Measurements from ENCODE around the gene FGD6. TPM values are rescaled to one million over a fixed set of nuclear protein-coding genes. Genes with fewer than 3 reads are reported as not detected.
"Not testable (repeated sequence)": the region's sequence is repeated elsewhere in the genome, so short reads cannot be mapped to it uniquely, and the experiment has no call there.

The FGD6 gene
- total RNA-seq, 5 donors from 2014 or later (not counting 1 experiment from before 2014, with no cell fraction given): 0.55 to 1.9 (median 0.70) TPM

DNA sequence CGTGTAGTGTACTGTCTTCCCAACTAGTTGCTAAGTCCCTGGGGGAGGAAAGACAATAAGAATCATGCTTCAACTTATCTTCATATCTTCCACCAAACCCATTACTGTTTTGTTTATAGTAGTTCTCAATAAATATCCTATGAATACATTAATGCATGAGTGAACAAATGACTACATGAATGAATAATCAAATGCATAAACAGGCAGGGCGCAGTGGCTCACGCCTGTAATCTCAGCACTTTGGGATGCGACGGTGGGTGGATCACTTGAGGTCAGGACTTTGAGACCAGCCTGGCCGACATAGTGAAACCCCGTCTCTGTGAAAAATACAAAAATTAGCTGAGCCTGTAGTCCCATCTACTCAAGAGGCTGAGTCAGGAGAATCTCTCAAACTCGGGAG, 111.7 kb downstream of the FGD6 start:
- ChIA-PET POLR2A (interaction anchor here in 1 of 2 donors (0.6 kb wide), 1 partner anchor 780 kb away, joined by 3 read pairs; no protein-coding TSS in a partner anchor), CTCF (no interaction called here)
- no peaks in the 10 kb centered on the region for H3K27me3 ChIP-seq (replicated peaks in 1 of 2; ENCODE audit: control insufficient read depth in 2 of 2, extremely low read depth in 1 of 2, insufficient read depth in 2 of 2, low read length in 1 of 2)
- Mint-ChIP-seq H3K4me1 (peaks cover 0 to 11% (median 8%) of the 10 kb centered on the region in 3 donors), H3K27me3 (no peaks in the 10 kb centered on the region), H3K9me3 (no peaks in the 10 kb centered on the region), H3K27ac (no peak overlapping the region), H3K36me3 (no peaks in the 10 kb centered on the region), H3K4me3 (no peak overlapping the region)
- H3K4me1 ChIP-seq (ENCODE audit: control insufficient read depth in 1 of 2, extremely low read depth in 1 of 2, insufficient read depth in 2 of 2, low read length in 2 of 2): no peaks in the 10 kb centered on the region
- WGBS (ENCODE audit: insufficient coverage): 67% methylated on average over 4 of the region's 8 CpGs
- no peak for ATAC-seq (replicated peaks in 1 of 4)
- H3K4me3 ChIP-seq (ENCODE audit: control insufficient read depth in 1 of 2, extremely low read depth in 1 of 2, low read length in 1 of 2): no peak overlapping the region
- H3K27ac ChIP-seq (ENCODE audit: low read length): no peak overlapping the region
- DNase-seq: no peak
- no peaks in the 10 kb centered on the region for H3K36me3 ChIP-seq (ENCODE audit: control insufficient read depth in 2 of 2, extremely low read depth in 1 of 2, insufficient read depth in 1 of 2, low read length in 1 of 2)
- H3K9me3 ChIP-seq: no peaks in the 10 kb centered on the region

DNA sequence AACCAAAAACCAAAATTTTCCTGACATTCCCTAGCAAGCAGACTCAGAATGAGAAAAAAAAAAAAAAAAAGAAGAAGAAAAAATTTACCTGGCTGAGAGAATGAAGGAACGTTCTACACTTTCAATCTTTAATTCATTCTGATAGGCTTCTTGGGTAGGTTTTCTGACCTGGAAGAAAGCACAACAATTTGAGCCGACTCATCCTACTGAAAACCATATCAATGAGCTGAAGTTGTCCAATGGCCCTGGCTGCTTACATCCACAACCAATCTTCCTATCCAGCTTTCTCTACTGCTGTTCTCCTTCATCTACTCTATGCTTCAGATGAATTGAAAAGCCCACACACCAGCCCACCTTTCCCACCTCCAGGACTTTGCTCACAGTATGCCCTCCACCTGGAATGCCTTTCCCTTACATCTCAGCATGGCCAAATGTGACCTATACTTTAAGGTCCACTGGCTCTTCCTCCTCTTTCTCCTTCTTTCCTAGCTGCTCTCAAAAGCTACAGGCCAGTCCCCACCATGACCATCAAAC, 112.3 kb downstream of the FGD6 start:
- ChIA-PET POLR2A (no interaction called here), CTCF (no interaction called here)
- no peaks in the 10 kb centered on the region for H3K27me3 ChIP-seq (replicated peaks in 1 of 2; ENCODE audit: control insufficient read depth in 2 of 2, extremely low read depth in 1 of 2, insufficient read depth in 2 of 2, low read length in 1 of 2)
- H3K36me3 ChIP-seq (ENCODE audit: control insufficient read depth in 2 of 2, extremely low read depth in 1 of 2, insufficient read depth in 1 of 2, low read length in 1 of 2): no peaks in the 10 kb centered on the region
- Mint-ChIP-seq H3K4me1 (peaks cover 0 to 11% (median 8%) of the 10 kb centered on the region in 3 donors), H3K27me3 (no peaks in the 10 kb centered on the region), H3K4me3 (no peak overlapping the region), H3K9me3 (no peaks in the 10 kb centered on the region), H3K27ac (no peak overlapping the region), H3K36me3 (no peaks in the 10 kb centered on the region)
- whole genome bisulfite sequencing (ENCODE audit: insufficient coverage): no CpG with 5 or more reads among the region's 2 CpGs
- no peaks in the 10 kb centered on the region for H3K4me1 ChIP-seq (ENCODE audit: control insufficient read depth in 1 of 2, extremely low read depth in 1 of 2, insufficient read depth in 2 of 2, low read length in 2 of 2)
- H3K9me3 ChIP-seq: no peaks in the 10 kb centered on the region
- ATAC-seq (replicated peaks in 1 of 4): no peak
- H3K4me3 ChIP-seq (ENCODE audit: control insufficient read depth in 1 of 2, extremely low read depth in 1 of 2, low read length in 1 of 2): no peak overlapping the region
- no peak overlapping the region for H3K27ac ChIP-seq (ENCODE audit: low read length)
- DNase-seq: no peak

GRCh38 chr12:95102916-95103671, 114.2 kb downstream of the FGD6 start:
- 0% methylated on average over 1 of the region's 8 CpGs for WGBS (ENCODE audit: insufficient coverage)
- DNase-seq: peak in 1 of 35 experiments; percentile 9
- no peaks in the 10 kb centered on the region for H3K27me3 Mint-ChIP-seq
- Histone ChIP-seq H3K9me3 (no peaks in the 10 kb centered on the region), H3K4me1 (ENCODE audit: control insufficient read depth in 1 of 2, extremely low read depth in 1 of 2, insufficient read depth in 2 of 2, low read length in 2 of 2) (no peaks in the 10 kb centered on the region), H3K36me3 (ENCODE audit: control insufficient read depth in 2 of 2, extremely low read depth in 1 of 2, insufficient read depth in 1 of 2, low read length in 1 of 2) (no peaks in the 10 kb centered on the region), H3K4me3 (ENCODE audit: control insufficient read depth in 1 of 2, extremely low read depth in 1 of 2, low read length in 1 of 2) (no peak overlapping the region), H3K27ac (ENCODE audit: low read length) (no peak overlapping the region), H3K27me3 (replicated peaks in 1 of 2; ENCODE audit: control insufficient read depth in 2 of 2, extremely low read depth in 1 of 2, insufficient read depth in 2 of 2, low read length in 1 of 2) (no peaks in the 10 kb centered on the region)
- no peaks in the 10 kb centered on the region for H3K9me3 Mint-ChIP-seq
- ATAC-seq (replicated peaks in 1 of 4): peak; percentile 47 to 95 (median 83)
- H3K27ac Mint-ChIP-seq: peak overlapping the region; percentile 63 to 74
- ChIA-PET CTCF (no interaction called here), POLR2A (no interaction called here)
- H3K4me1 Mint-ChIP-seq: peaks cover 0 to 11% (median 8%) of the 10 kb centered on the region in 3 donors
- peak overlapping the region in 1 of 3 donors; percentile 4 for H3K4me3 Mint-ChIP-seq
- H3K36me3 Mint-ChIP-seq: no peaks in the 10 kb centered on the region

- CTCF ChIA-PET: interaction anchor here in 1 of 2 donors (0.7 kb wide), 1 partner anchor 35 kb away, joined by 4 read pairs; no protein-coding TSS in a partner anchor
- WGBS (ENCODE audit: insufficient coverage): 82% methylated on average over 4 of the region's 5 CpGs
Observed at GRCh38 chr12:95101957-95102356, 115.3 kb downstream of the FGD6 start.

GRCh38 chr12:95100264-95101190, 116.7 kb downstream of the FGD6 start:
- H3K27ac ChIP-seq (ENCODE audit: low read length): no peak overlapping the region
- Mint-ChIP-seq H3K36me3 (no peaks in the 10 kb centered on the region), H3K4me3 (no peak overlapping the region), H3K4me1 (peaks cover 0 to 11% (median 8%) of the 10 kb centered on the region in 3 donors), H3K27me3 (no peaks in the 10 kb centered on the region), H3K27ac (no peak overlapping the region), H3K9me3 (no peaks in the 10 kb centered on the region)
- H3K4me3 ChIP-seq (ENCODE audit: control insufficient read depth in 1 of 2, extremely low read depth in 1 of 2, low read length in 1 of 2): no peak overlapping the region
- no peaks in the 10 kb centered on the region for H3K9me3 ChIP-seq
- no peak for DNase-seq
- no peaks in the 10 kb centered on the region for H3K4me1 ChIP-seq (ENCODE audit: control insufficient read depth in 1 of 2, extremely low read depth in 1 of 2, insufficient read depth in 2 of 2, low read length in 2 of 2)
- CTCF ChIA-PET: no interaction called here
- H3K27me3 ChIP-seq (replicated peaks in 1 of 2; ENCODE audit: control insufficient read depth in 2 of 2, extremely low read depth in 1 of 2, insufficient read depth in 2 of 2, low read length in 1 of 2): no peaks in the 10 kb centered on the region
- POLR2A ChIA-PET: interaction anchor here in 1 of 2 donors (0.5 kb wide), 1 partner anchor 10 kb away, joined by 3 read pairs; no protein-coding TSS in a partner anchor
- no peak for ATAC-seq (replicated peaks in 1 of 4)
- no peaks in the 10 kb centered on the region for H3K36me3 ChIP-seq (ENCODE audit: control insufficient read depth in 2 of 2, extremely low read depth in 1 of 2, insufficient read depth in 1 of 2, low read length in 1 of 2)
- 91% methylated on average over 8 of the region's 11 CpGs for WGBS (ENCODE audit: insufficient coverage)

More at GRCh38 chr12:95101957-95102356, 115.3 kb downstream of the FGD6 start:
- ATAC-seq (replicated peaks in 1 of 4); H3K36me3 ChIP-seq (ENCODE audit: control insufficient read depth in 2 of 2, extremely low read depth in 1 of 2, insufficient read depth in 1 of 2, low read length in 1 of 2); H3K4me3 Mint-ChIP-seq; H3K9me3 ChIP-seq; DNase-seq; H3K9me3 Mint-ChIP-seq; H3K36me3 Mint-ChIP-seq; H3K27ac ChIP-seq (ENCODE audit: low read length); H3K27me3 ChIP-seq (replicated peaks in 1 of 2; ENCODE audit: control insufficient read depth in 2 of 2, extremely low read depth in 1 of 2, insufficient read depth in 2 of 2, low read length in 1 of 2); H3K27ac Mint-ChIP-seq; H3K4me3 ChIP-seq (ENCODE audit: control insufficient read depth in 1 of 2, extremely low read depth in 1 of 2, low read length in 1 of 2); H3K27me3 Mint-ChIP-seq; H3K4me1 ChIP-seq (ENCODE audit: control insufficient read depth in 1 of 2, extremely low read depth in 1 of 2, insufficient read depth in 2 of 2, low read length in 2 of 2): not testable (repeated sequence)
- peaks cover 0 to 11% (median 8%) of the 10 kb centered on the region in 3 donors for H3K4me1 Mint-ChIP-seq
- POLR2A ChIA-PET: interaction anchor here in 1 of 2 donors (0.6 to 0.7 kb wide), 2 partner anchors 512 to 1018 kb away, joined by 8 to 9 read pairs; no protein-coding TSS in a partner anchor

DNA sequence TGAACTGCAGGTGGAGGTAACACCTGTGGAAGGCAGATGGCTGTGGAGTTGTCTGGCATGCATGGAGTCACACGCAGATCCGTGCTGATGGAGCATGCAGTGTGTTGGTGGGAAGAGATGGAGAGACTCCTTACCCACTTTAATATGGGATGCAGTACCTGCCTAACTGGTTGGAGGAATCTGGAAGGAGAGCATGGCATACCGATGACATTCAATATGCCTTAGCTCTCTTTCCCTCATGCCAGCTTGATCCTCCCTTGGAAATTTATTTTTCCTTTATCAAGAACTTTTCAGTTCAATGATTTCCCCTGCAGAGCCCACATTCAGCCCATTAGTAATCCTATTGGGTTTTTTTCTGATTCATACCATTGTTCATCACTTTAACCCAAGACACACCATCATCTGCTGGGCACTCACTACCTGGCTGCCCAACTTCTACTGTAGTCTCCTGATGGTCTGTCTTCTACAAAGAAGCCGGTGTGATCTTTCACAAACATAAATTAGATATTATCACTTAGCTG, 117.9 kb downstream of the FGD6 start:
- H3K9me3 ChIP-seq: no peaks in the 10 kb centered on the region
- Mint-ChIP-seq H3K27ac (no peak overlapping the region), H3K27me3 (no peaks in the 10 kb centered on the region), H3K9me3 (no peaks in the 10 kb centered on the region), H3K36me3 (no peaks in the 10 kb centered on the region), H3K4me1 (peaks cover 0 to 11% (median 8%) of the 10 kb centered on the region in 3 donors), H3K4me3 (no peak overlapping the region)
- no peaks in the 10 kb centered on the region for H3K27me3 ChIP-seq (replicated peaks in 1 of 2; ENCODE audit: control insufficient read depth in 2 of 2, extremely low read depth in 1 of 2, insufficient read depth in 2 of 2, low read length in 1 of 2)
- ChIA-PET POLR2A (no interaction called here), CTCF (interaction anchor here in 1 of 2 donors (0.7 kb wide), 1 partner anchor 13 kb away, joined by 4 read pairs; no protein-coding TSS in a partner anchor)
- H3K4me1 ChIP-seq (ENCODE audit: control insufficient read depth in 1 of 2, extremely low read depth in 1 of 2, insufficient read depth in 2 of 2, low read length in 2 of 2): no peaks in the 10 kb centered on the region
- no peaks in the 10 kb centered on the region for H3K36me3 ChIP-seq (ENCODE audit: control insufficient read depth in 2 of 2, extremely low read depth in 1 of 2, insufficient read depth in 1 of 2, low read length in 1 of 2)
- no peak overlapping the region for H3K4me3 ChIP-seq (ENCODE audit: control insufficient read depth in 1 of 2, extremely low read depth in 1 of 2, low read length in 1 of 2)
- no peak for DNase-seq
- H3K27ac ChIP-seq (ENCODE audit: low read length): no peak overlapping the region
- no peak for ATAC-seq (replicated peaks in 1 of 4)
- 100% methylated on average over 2 of the region's 4 CpGs for WGBS (ENCODE audit: insufficient coverage)
